ENCODE measurements around the gene SLC23A1.

SLC23A1 gene

GRCh38 chr5:139397921-139398320, 14.8 kb upstream of the SLC23A1 start:
- Histone ChIP-seq H3K79me2 (ENCODE audit: insufficient read depth, low read length) (peaks cover 31% of the 10 kb centered on the region), H2AFZ (ENCODE audit: low read length) (no peak overlapping the region), H3K9me3 (ENCODE audit: insufficient read depth, low read depth, low read length) (no peaks in the 10 kb centered on the region), H3F3A (ENCODE audit: low read depth) (no peaks in the 10 kb centered on the region), H3K4me2 (ENCODE audit: low read depth, low read length, poor library complexity, severe bottlenecking) (no peak overlapping the region), H4K20me1 (ENCODE audit: insufficient read depth, low read length, poor library complexity, severe bottlenecking) (peaks cover 8% of the 10 kb centered on the region), H3K36me3 (ENCODE audit: insufficient read depth, low read length) (no peaks in the 10 kb centered on the region), H3K27me3 (ENCODE audit: insufficient read depth, low read length, poor library complexity, severe bottlenecking) (no peaks in the 10 kb centered on the region), H3K9me2 (replicated peaks; ENCODE audit: low read depth, low read length) (no peaks in the 10 kb centered on the region), H3K4me1 (ENCODE audit: insufficient read depth, low read length, poor library complexity, severe bottlenecking) (peaks cover 14% of the 10 kb centered on the region), H3K9ac (ENCODE audit: low read depth, low read length, poor library complexity, severe bottlenecking) (no peak overlapping the region), H3K4me3 (ENCODE audit: low read length, poor library complexity, severe bottlenecking) (no peak overlapping the region)
- no peak for TF ChIP-seq CTCF (conservative IDR thresholded peaks at IDR 0.05; ENCODE audit: low read length)
- TF ChIP-seq EZH2phosphoT487 (IDR thresholded peaks at IDR 0.05; ENCODE audit: borderline replicate concordance), result no peak

GRCh38 chr5:139396691-139397090, 13.6 kb upstream of the SLC23A1 start:
- no peaks in the 10 kb centered on the region for H3K27me3 ChIP-seq (ENCODE audit: insufficient read depth, low read length, poor library complexity, severe bottlenecking)
- no peaks in the 10 kb centered on the region for H3K9me2 ChIP-seq (replicated peaks; ENCODE audit: low read depth, low read length)
- H3K4me3 ChIP-seq (ENCODE audit: low read length, poor library complexity, severe bottlenecking), result no peak overlapping the region
- H3K9ac ChIP-seq (ENCODE audit: low read depth, low read length, poor library complexity, severe bottlenecking), result no peak overlapping the region
- H3K9me3 ChIP-seq (ENCODE audit: insufficient read depth, low read depth, low read length), result no peaks in the 10 kb centered on the region
- H4K20me1 ChIP-seq (ENCODE audit: insufficient read depth, low read length, poor library complexity, severe bottlenecking), result peaks cover 8% of the 10 kb centered on the region
- H2AFZ ChIP-seq (ENCODE audit: low read length), result no peak overlapping the region
- H3K79me2 ChIP-seq (ENCODE audit: insufficient read depth, low read length), result peaks cover 38% of the 10 kb centered on the region
- H3F3A ChIP-seq (ENCODE audit: low read depth), result no peaks in the 10 kb centered on the region
- no peak overlapping the region for H3K4me2 ChIP-seq (ENCODE audit: low read depth, low read length, poor library complexity, severe bottlenecking)
- no peaks in the 10 kb centered on the region for H3K36me3 ChIP-seq (ENCODE audit: insufficient read depth, low read length)
- peaks cover 17% of the 10 kb centered on the region for H3K4me1 ChIP-seq (ENCODE audit: insufficient read depth, low read length, poor library complexity, severe bottlenecking)
- TF ChIP-seq EZH2phosphoT487 (IDR thresholded peaks at IDR 0.05; ENCODE audit: borderline replicate concordance), result no peak
- TF ChIP-seq CTCF (conservative IDR thresholded peaks at IDR 0.05; ENCODE audit: low read length), result no peak

- no peaks in the 10 kb centered on the region for H3F3A ChIP-seq (ENCODE audit: low read depth)
- H3K4me1 ChIP-seq (ENCODE audit: insufficient read depth, low read length, poor library complexity, severe bottlenecking), result peaks cover 24% of the 10 kb centered on the region
- H4K20me1 ChIP-seq (ENCODE audit: insufficient read depth, low read length, poor library complexity, severe bottlenecking), result peaks cover 8% of the 10 kb centered on the region
- no peak overlapping the region for H3K4me2 ChIP-seq (ENCODE audit: low read depth, low read length, poor library complexity, severe bottlenecking)
- H3K27me3 ChIP-seq (ENCODE audit: insufficient read depth, low read length, poor library complexity, severe bottlenecking), result no peaks in the 10 kb centered on the region
- no peaks in the 10 kb centered on the region for H3K36me3 ChIP-seq (ENCODE audit: insufficient read depth, low read length)
- no peaks in the 10 kb centered on the region for H3K9me3 ChIP-seq (ENCODE audit: insufficient read depth, low read depth, low read length)
- H2AFZ ChIP-seq (ENCODE audit: low read length), result no peak overlapping the region
- no peaks in the 10 kb centered on the region for H3K9me2 ChIP-seq (replicated peaks; ENCODE audit: low read depth, low read length)
- TF ChIP-seq CTCF (conservative IDR thresholded peaks at IDR 0.05; ENCODE audit: low read length) (no peak), EZH2phosphoT487 (IDR thresholded peaks at IDR 0.05; ENCODE audit: borderline replicate concordance) (no peak)
- no peak overlapping the region for H3K9ac ChIP-seq (ENCODE audit: low read depth, low read length, poor library complexity, severe bottlenecking)
- H3K4me3 ChIP-seq (ENCODE audit: low read length, poor library complexity, severe bottlenecking), result no peak overlapping the region
- peaks cover 44% of the 10 kb centered on the region for H3K79me2 ChIP-seq (ENCODE audit: insufficient read depth, low read length)
Measured at GRCh38 chr5:139395844-139396640, 12.9 kb upstream of the SLC23A1 start.

All from Loucy (cell line).